CD8-positive, alpha-beta memory T cell (primary cell): ENCODE data around the gene PTPN5. TPM values are rescaled to one million over a fixed set of nuclear protein-coding genes. Genes with fewer than 3 reads are reported as not detected.

ENCODE experiments used
- CTCF ChIA-PET: fragments of 350-600 bp; sonication (Branson Sonifier 250); formaldehyde crosslinking; loops from one replicate; lab custom pipeline; 2021; ENCODE audit warnings: antibody characterized with exemption; lab: Charles Lee
- POLR2A ChIA-PET: fragments of 350-600 bp; sonication (Branson Sonifier 250); formaldehyde crosslinking; loops from one replicate; lab custom pipeline; 2021; ENCODE audit warnings: antibody characterized with exemption; lab: Charles Lee
- DNase-seq, 5 donors: peaks; one replicate each; pipeline versions ENCODE4 v3.0.0 to v3.0.0-alpha.2; 2020 to 2022; ENCODE audit warnings: mixed read lengths in 1 of 5
- H3K27ac ChIP-seq: one replicate; pipeline ENCODE4 v1.7.0; 2013; ENCODE audit warnings: low read depth, mild to moderate bottlenecking, low read length, moderate library complexity
- H3K27me3 ChIP-seq: 2 replicates; pipeline ENCODE4 v1.7.0; 2013; ENCODE audit warnings: low read length, mild to moderate bottlenecking; ENCODE audit not compliant: insufficient read depth, poor library complexity, severe bottlenecking
- H3K36me3 ChIP-seq: 2 replicates; pipeline ENCODE4 v1.7.0; 2013; ENCODE audit warnings: mild to moderate bottlenecking, low read length, moderate library complexity; ENCODE audit not compliant: insufficient read depth
- H3K4me1 ChIP-seq: 2 replicates; pipeline ENCODE4 v1.7.0; 2013; ENCODE audit warnings: mild to moderate bottlenecking, low read length, moderate library complexity; ENCODE audit not compliant: insufficient read depth
- H3K4me3 ChIP-seq: 2 replicates; pipeline ENCODE4 v1.7.0; 2013; ENCODE audit warnings: mild to moderate bottlenecking, low read length
- H3K9me3 ChIP-seq: 2 replicates; pipeline ENCODE4 v1.7.0; 2013; ENCODE audit warnings: mild to moderate bottlenecking, low read length
- H3K27ac Mint-ChIP-seq, 8 donors: one replicate each; pipeline ENCODE4 v1.8.0; 2020 to 2021; ENCODE audit warnings: mixed read lengths in 8 of 8, mild to moderate bottlenecking in 6 of 8, inconsistent platforms in 3 of 8, moderate library complexity in 3 of 8
- H3K27me3 Mint-ChIP-seq, 2 donors: one replicate each; pipeline ENCODE4 v1.8.0; 2020 to 2021; ENCODE audit warnings: mixed read lengths in 2 of 2, mild to moderate bottlenecking in 1 of 2, moderate library complexity in 1 of 2
- H3K36me3 Mint-ChIP-seq, 3 donors: one replicate each; pipeline ENCODE4 v1.8.0; 2020 to 2021; ENCODE audit warnings: mixed read lengths in 3 of 3, inconsistent platforms in 1 of 3, mild to moderate bottlenecking in 1 of 3
- H3K4me1 Mint-ChIP-seq, 3 donors: one replicate each; pipeline ENCODE4 v1.8.0; 2020 to 2021; ENCODE audit warnings: mixed read lengths in 3 of 3, inconsistent platforms in 1 of 3, mild to moderate bottlenecking in 1 of 3
- H3K4me3 Mint-ChIP-seq, 7 donors: one replicate each; pipeline ENCODE4 v1.8.0; 2020 to 2021; ENCODE audit warnings: mixed read lengths in 7 of 7, mild to moderate bottlenecking in 6 of 7, moderate library complexity in 4 of 7, inconsistent platforms in 2 of 7
- H3K9me3 Mint-ChIP-seq, 5 donors: one replicate each; pipeline ENCODE4 v1.8.0; 2020 to 2022; ENCODE audit warnings: mixed read lengths in 5 of 5, mild to moderate bottlenecking in 3 of 5, moderate library complexity in 2 of 5, inconsistent platforms in 1 of 5
- polyA plus RNA-seq: library from polyadenylated mRNA; unstranded; fragments of 300-500 nt; fragmentation: Illumina TruSeq; gene quantifications from one replicate; pipeline ENCODE4 v1.2.3, GENCODE V29; 2021
- total RNA-seq, 2 experiments: library from RNA; stranded (reverse); gene quantifications; one replicate each; pipeline ENCODE4 v1.2.3, GENCODE V29; 2021

The PTPN5 gene
- total and polyA plus RNA-seq, 3 experiments from 2014 or later = not detected

- ChIA-PET POLR2A (no interaction called here), CTCF (interaction anchor here (0.8 to 7.4 kb wide), 6 partner anchors 10 to 311 kb away, joined by 3 to 44 read pairs (median 3); partner anchors contain the start of gene LDHA)
- Mint-ChIP-seq H3K9me3 (no peaks in the 10 kb centered on the region), H3K27me3 (peaks cover 0 to 1% of the 10 kb centered on the region in 2 donors), H3K27ac (peak overlapping the region in 3 of 8 donors; percentile 15 to 79 (median 47)), H3K4me1 (peaks cover 18 to 38% (median 22%) of the 10 kb centered on the region in 3 donors), H3K4me3 (peak overlapping the region in 6 of 7 donors; percentile 19 to 93 (median 64)), H3K36me3 (peaks cover 2 to 4% (median 2%) of the 10 kb centered on the region in 3 donors)
- Histone ChIP-seq H3K36me3 (no peaks in the 10 kb centered on the region), H3K27me3 (no peaks in the 10 kb centered on the region), H3K9me3 (no peaks in the 10 kb centered on the region), H3K4me3 (no peak overlapping the region), H3K27ac (no peak overlapping the region), H3K4me1 (peaks cover 11% of the 10 kb centered on the region)
- DNase-seq = no peak
Measured at GRCh38 chr11:18704698-18705097, 86.9 kb downstream of the PTPN5 start.

DNA sequence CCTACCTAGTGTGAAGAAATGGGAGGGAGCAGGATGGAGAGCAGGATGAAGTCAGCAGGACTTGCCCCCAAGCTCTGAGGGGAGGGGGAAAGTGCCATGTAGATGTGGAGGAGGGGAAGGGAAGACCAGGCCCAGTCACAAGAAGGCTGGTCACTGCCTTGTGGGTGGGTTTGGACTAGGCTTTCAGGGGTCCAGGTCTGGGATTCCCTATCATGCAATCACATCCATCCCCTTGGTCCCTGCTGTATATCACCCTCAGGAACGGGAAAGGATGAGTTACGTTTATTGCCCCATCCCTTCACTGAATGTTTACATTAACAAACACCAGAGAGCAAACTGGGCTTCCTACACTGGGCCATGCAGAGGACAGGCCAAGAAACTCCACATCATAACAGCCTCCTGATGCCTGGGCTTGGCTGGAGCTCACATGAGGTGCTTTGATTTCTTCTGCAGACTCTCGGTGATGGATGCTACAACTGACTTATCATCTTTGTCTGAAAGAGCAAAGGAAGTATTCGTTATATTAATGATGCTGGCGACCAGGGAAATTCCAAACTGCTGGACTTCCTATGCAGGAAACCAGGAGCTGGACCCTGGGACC, 87.5 kb downstream of the PTPN5 start:
- Histone ChIP-seq H3K9me3 (no peaks in the 10 kb centered on the region), H3K27me3 (no peaks in the 10 kb centered on the region), H3K4me3 (no peak overlapping the region), H3K36me3 (no peaks in the 10 kb centered on the region), H3K4me1 (peaks cover 16% of the 10 kb centered on the region), H3K27ac (no peak overlapping the region)
- Mint-ChIP-seq H3K9me3 (no peaks in the 10 kb centered on the region), H3K4me1 (peaks cover 23 to 43% (median 28%) of the 10 kb centered on the region in 3 donors), H3K27me3 (peaks cover 0 to 1% of the 10 kb centered on the region in 2 donors), H3K36me3 (peaks cover 2 to 4% (median 3%) of the 10 kb centered on the region in 3 donors), H3K4me3 (peak overlapping the region in 5 of 7 donors; percentile 32 to 91 (median 45)), H3K27ac (peak overlapping the region in 4 of 8 donors; percentile 7 to 71 (median 33))
- POLR2A ChIA-PET = no interaction called here
- no peak for DNase-seq
- CTCF ChIA-PET = interaction anchor here (0.9 to 7.4 kb wide), 5 partner anchors 9 to 310 kb away, joined by 3 to 44 read pairs (median 3); partner anchors contain the start of gene LDHA

DNA sequence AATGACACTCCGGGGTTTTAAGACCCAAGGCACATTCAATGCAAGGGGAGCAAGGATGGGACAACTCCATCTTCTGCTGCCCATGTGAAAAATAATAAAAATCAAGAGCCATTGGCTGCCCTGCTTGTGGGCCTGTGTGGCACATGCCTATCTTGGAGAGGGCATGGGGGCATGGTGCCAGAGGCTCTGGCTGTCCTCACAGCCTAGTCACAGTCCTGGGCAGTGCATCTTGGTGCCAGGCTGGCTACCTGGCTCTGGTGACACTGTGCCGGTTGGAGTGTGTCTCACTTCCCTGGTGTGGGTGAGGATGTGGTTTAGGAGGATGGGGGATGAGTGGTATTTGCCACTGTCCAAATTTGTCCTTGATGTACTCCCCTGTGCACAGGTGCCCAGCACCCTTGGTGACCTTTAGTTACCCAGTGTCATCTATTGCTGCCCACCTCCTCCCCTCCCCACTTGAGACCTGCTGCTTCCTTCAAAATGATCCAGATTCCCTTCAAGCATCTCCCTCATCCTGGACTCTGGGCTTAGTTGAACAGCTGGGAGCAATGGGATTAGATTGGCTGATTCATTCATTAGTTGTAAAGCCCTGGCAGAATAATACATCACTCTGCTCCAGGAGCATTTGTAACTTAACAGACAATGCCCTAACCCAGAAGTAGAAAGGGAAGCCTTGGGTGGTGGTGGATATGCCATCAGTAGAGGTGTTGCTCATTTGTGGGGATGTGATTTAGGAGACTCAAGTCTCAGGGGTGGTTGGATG, 88.4 kb downstream of the PTPN5 start:
- H3K9me3 Mint-ChIP-seq = no peaks in the 10 kb centered on the region
- H3K4me1 Mint-ChIP-seq = peaks cover 25 to 47% (median 31%) of the 10 kb centered on the region in 3 donors
- Histone ChIP-seq H3K4me1 (peaks cover 19% of the 10 kb centered on the region), H3K36me3 (no peaks in the 10 kb centered on the region), H3K9me3 (no peaks in the 10 kb centered on the region), H3K27me3 (no peaks in the 10 kb centered on the region), H3K4me3 (no peak overlapping the region), H3K27ac (no peak overlapping the region)
- ChIA-PET POLR2A (no interaction called here), CTCF (interaction anchor here (1.7 to 7.4 kb wide), 2 partner anchors 19 kb away, joined by 10 to 44 read pairs; no protein-coding TSS in a partner anchor)
- peak overlapping the region in 2 of 7 donors; percentile 32 to 73 for H3K4me3 Mint-ChIP-seq
- DNase-seq = no peak
- H3K27ac Mint-ChIP-seq = peak overlapping the region in 2 of 8 donors; percentile 22 to 45
- peaks cover 2 to 5% (median 4%) of the 10 kb centered on the region in 3 donors for H3K36me3 Mint-ChIP-seq
- peaks cover 0 to 1% of the 10 kb centered on the region in 2 donors for H3K27me3 Mint-ChIP-seq

DNA sequence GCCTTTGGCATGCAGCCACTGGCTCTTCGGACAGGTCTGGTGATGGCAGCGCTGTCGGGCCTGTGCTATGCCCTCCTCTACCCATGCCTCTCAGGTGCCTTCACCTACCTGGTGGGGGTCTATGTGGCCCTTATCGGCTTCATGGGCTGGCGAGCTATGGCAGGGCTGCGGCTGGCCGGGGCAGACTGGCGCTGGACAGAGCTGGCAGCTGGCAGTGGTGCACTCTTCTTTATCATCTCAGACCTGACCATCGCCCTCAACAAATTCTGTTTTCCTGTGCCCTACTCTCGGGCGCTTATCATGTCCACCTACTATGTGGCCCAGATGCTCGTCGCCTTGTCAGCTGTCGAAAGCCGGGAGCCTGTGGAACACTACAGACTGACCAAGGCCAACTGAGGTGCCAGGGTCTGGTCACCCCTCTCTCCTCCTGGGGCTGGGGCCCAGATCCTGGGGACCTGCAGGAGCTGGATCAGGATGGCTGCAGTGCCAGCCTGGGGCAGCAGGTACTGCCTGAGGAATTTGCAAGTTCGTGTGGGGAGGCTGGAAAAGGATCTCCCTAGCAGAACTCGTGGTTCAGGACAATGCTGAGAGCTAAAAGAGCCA, 89.9 kb downstream of the PTPN5 start:
- H3K4me3 ChIP-seq = no peak overlapping the region
- ChIA-PET POLR2A (no interaction called here), CTCF (interaction anchor here (1.7 kb wide), 1 partner anchor 20 kb away, joined by 10 read pairs; no protein-coding TSS in a partner anchor)
- H3K4me1 ChIP-seq = peaks cover 19% of the 10 kb centered on the region
- Mint-ChIP-seq H3K4me3 (peak overlapping the region in 2 of 7 donors; percentile 7 to 19), H3K27ac (peak overlapping the region in 2 of 8 donors; percentile 10 to 60), H3K36me3 (peaks cover 2 to 4% (median 4%) of the 10 kb centered on the region in 3 donors), H3K27me3 (peaks cover 0 to 1% of the 10 kb centered on the region in 2 donors), H3K9me3 (no peaks in the 10 kb centered on the region), H3K4me1 (peaks cover 26 to 40% (median 28%) of the 10 kb centered on the region in 3 donors)
- DNase-seq = no peak
- no peak overlapping the region for H3K27ac ChIP-seq
- H3K27me3 ChIP-seq = no peaks in the 10 kb centered on the region
- H3K36me3 ChIP-seq = no peaks in the 10 kb centered on the region
- H3K9me3 ChIP-seq = no peaks in the 10 kb centered on the region

DNA sequence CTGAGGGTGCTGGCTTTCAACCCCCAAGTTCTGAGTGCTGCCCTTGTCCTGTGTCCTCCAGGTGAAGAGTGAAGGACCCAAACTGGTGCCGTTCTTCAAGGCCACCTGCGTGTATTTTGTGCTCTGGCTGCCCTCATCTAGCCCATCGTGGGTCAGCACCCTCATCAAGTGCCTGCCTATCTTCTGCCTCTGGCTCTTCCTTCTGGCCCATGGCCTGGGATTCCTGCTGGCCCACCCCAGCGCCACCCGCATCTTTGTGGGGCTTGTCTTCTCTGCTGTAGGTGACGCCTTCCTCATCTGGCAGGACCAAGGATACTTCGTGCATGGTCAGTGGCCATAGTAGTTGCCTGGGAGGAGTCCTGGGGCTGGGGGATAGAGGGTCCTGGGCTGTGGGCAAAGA, 90.7 kb downstream of the PTPN5 start:
- H3K27me3 Mint-ChIP-seq = peaks cover 0 to 1% of the 10 kb centered on the region in 2 donors

DNA sequence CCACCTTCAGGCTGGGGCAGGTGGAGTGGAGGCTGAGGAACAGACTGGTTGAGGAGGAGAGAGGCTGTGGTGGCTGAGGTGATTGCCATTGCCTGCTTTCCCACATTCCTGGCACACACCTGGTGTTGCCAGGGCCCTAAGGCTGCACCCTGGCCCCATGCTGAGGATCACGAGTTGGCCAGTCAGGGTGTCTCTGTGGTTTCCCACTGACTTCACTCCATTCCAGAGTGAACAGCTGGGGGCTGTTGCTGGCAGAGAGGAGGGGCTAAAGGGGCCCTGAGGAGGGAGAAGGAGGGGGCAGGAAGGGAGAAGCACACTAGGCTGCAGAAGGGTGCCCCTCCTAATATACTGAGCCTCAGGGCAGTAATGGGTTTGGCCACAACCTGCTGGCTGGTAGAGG, 91.2 kb downstream of the PTPN5 start:
- POLR2A ChIA-PET = no interaction called here
- Mint-ChIP-seq H3K4me1 (peaks cover 19 to 26% (median 19%) of the 10 kb centered on the region in 3 donors), H3K27me3 (peaks cover 0 to 1% of the 10 kb centered on the region in 2 donors), H3K9me3 (no peaks in the 10 kb centered on the region), H3K36me3 (peaks cover 2 to 4% (median 3%) of the 10 kb centered on the region in 3 donors), H3K27ac (peak overlapping the region in 4 of 8 donors; percentile 48 to 92 (median 76)), H3K4me3 (peak overlapping the region; percentile 77 to 92 (median 83))
- no peak for DNase-seq
- no peak overlapping the region for H3K27ac ChIP-seq
- peaks cover 14% of the 10 kb centered on the region for H3K4me1 ChIP-seq
- no peak overlapping the region for H3K4me3 ChIP-seq
- no peaks in the 10 kb centered on the region for H3K9me3 ChIP-seq
- H3K27me3 ChIP-seq = no peaks in the 10 kb centered on the region
- H3K36me3 ChIP-seq = no peaks in the 10 kb centered on the region
- CTCF ChIA-PET = no interaction called here

More for the DNA sequence above, 90.7 kb downstream of the PTPN5 start:
- Histone ChIP-seq H3K4me1 (peaks cover 19% of the 10 kb centered on the region), H3K9me3 (no peaks in the 10 kb centered on the region), H3K27ac (no peak overlapping the region), H3K4me3 (no peak overlapping the region), H3K36me3 (no peaks in the 10 kb centered on the region), H3K27me3 (no peaks in the 10 kb centered on the region)
- Mint-ChIP-seq H3K9me3 (no peaks in the 10 kb centered on the region), H3K4me3 (peak overlapping the region in 5 of 7 donors; percentile 25 to 92 (median 71)), H3K4me1 (peaks cover 20 to 31% (median 24%) of the 10 kb centered on the region in 3 donors), H3K36me3 (peaks cover 2 to 4% (median 3%) of the 10 kb centered on the region in 3 donors), H3K27ac (peak overlapping the region in 3 of 8 donors; percentile 47 to 63 (median 61))
- CTCF ChIA-PET = no interaction called here
- POLR2A ChIA-PET = no interaction called here
- DNase-seq = no peak

GRCh38 chr11:18699848-18700261, 91.7 kb downstream of the PTPN5 start:
- ChIA-PET POLR2A (no interaction called here), CTCF (no interaction called here)
- DNase-seq = no peak
- H3K9me3 Mint-ChIP-seq = no peaks in the 10 kb centered on the region
- Histone ChIP-seq H3K27ac (no peak overlapping the region), H3K9me3 (no peaks in the 10 kb centered on the region), H3K4me1 (peaks cover 12% of the 10 kb centered on the region), H3K27me3 (no peaks in the 10 kb centered on the region), H3K36me3 (no peaks in the 10 kb centered on the region), H3K4me3 (no peak overlapping the region)
- H3K27ac Mint-ChIP-seq = peak overlapping the region in 7 of 8 donors; percentile 48 to 92 (median 87)
- peaks cover 14 to 21% (median 14%) of the 10 kb centered on the region in 3 donors for H3K4me1 Mint-ChIP-seq
- peaks cover 2 to 4% (median 3%) of the 10 kb centered on the region in 3 donors for H3K36me3 Mint-ChIP-seq
- H3K4me3 Mint-ChIP-seq = peak overlapping the region; percentile 77 to 92 (median 83)
- no peaks in the 10 kb centered on the region for H3K27me3 Mint-ChIP-seq
